ENCODE data around the gene ARID1B. TPM values are rescaled to one million over a fixed set of nuclear protein-coding genes. Genes with fewer than 3 reads are reported as not detected.

ARID1B gene
- total and polyA plus RNA-seq, 2 experiments from 2014 or later = 32.9 to 67.0 TPM

DNA sequence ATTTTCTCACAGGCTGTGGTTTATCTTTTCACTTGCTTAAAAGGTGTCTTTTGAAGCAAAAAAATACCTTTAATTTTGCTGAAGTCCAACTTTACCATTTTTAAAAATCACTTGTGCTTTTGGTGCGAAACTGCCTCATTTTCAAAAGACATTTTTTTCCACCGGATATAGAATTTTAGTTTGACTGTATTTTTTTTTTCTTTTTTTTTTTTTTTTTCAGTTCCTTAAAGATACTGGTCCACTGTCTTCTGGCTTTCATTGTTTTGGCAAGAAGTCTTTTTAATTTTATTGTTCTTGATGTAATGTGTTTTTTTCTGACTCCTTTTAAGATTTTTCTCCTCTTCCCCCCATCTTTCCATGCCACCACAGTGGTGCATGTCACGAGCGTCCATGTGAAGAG is 198.2 kb downstream of the ARID1B start:
- H4K20me1 ChIP-seq (ENCODE audit: insufficient read depth, poor library complexity, severe bottlenecking) = peaks cover 65% of the 10 kb centered on the region
- H3K27ac ChIP-seq = no peak overlapping the region
- H3K9me2 ChIP-seq (replicated peaks; ENCODE audit: insufficient read depth) = no peaks in the 10 kb centered on the region
- WGBS (ENCODE audit: low lambda C conversion rate, missing lambda C conversion rate) = over 99% methylated on average over 4 of the region's 4 CpGs
- H3K36me3 ChIP-seq (replicated peaks; ENCODE audit: insufficient read depth, low read depth) = no peaks in the 10 kb centered on the region
- TF ChIP-seq EZH2 (IDR thresholded peaks at IDR 0.05; ENCODE audit: borderline replicate concordance) = no peak
- no peak for TF ChIP-seq EZH2phosphoT487 (IDR thresholded peaks at IDR 0.05; ENCODE audit: low read depth, severe bottlenecking, unreplicated experiment)
- TF ChIP-seq, protein P1, sequence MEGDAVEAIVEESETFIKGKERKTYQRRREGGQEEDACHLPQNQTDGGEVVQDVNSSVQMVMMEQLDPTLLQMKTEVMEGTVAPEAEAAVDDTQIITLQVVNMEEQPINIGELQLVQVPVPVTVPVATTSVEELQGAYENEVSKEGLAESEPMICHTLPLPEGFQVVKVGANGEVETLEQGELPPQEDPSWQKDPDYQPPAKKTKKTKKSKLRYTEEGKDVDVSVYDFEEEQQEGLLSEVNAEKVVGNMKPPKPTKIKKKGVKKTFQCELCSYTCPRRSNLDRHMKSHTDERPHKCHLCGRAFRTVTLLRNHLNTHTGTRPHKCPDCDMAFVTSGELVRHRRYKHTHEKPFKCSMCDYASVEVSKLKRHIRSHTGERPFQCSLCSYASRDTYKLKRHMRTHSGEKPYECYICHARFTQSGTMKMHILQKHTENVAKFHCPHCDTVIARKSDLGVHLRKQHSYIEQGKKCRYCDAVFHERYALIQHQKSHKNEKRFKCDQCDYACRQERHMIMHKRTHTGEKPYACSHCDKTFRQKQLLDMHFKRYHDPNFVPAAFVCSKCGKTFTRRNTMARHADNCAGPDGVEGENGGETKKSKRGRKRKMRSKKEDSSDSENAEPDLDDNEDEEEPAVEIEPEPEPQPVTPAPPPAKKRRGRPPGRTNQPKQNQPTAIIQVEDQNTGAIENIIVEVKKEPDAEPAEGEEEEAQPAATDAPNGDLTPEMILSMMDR (IDR thresholded peaks at IDR 0.05; ENCODE audit: poor library complexity) = no peak
- no peak for DNase-seq (ENCODE audit: low spot score)
- H3K4me3 ChIP-seq = no peak overlapping the region
- H3K79me2 ChIP-seq = peaks cover 99% of the 10 kb centered on the region
- H3K27me3 ChIP-seq = no peaks in the 10 kb centered on the region
- H3K9me3 ChIP-seq (ENCODE audit: low read depth) = no peaks in the 10 kb centered on the region
- no peak overlapping the region for H2AFZ ChIP-seq
- H3K4me2 ChIP-seq = no peak overlapping the region
- peaks cover 5% of the 10 kb centered on the region for H3K4me1 ChIP-seq (ENCODE audit: insufficient read depth)

DNA sequence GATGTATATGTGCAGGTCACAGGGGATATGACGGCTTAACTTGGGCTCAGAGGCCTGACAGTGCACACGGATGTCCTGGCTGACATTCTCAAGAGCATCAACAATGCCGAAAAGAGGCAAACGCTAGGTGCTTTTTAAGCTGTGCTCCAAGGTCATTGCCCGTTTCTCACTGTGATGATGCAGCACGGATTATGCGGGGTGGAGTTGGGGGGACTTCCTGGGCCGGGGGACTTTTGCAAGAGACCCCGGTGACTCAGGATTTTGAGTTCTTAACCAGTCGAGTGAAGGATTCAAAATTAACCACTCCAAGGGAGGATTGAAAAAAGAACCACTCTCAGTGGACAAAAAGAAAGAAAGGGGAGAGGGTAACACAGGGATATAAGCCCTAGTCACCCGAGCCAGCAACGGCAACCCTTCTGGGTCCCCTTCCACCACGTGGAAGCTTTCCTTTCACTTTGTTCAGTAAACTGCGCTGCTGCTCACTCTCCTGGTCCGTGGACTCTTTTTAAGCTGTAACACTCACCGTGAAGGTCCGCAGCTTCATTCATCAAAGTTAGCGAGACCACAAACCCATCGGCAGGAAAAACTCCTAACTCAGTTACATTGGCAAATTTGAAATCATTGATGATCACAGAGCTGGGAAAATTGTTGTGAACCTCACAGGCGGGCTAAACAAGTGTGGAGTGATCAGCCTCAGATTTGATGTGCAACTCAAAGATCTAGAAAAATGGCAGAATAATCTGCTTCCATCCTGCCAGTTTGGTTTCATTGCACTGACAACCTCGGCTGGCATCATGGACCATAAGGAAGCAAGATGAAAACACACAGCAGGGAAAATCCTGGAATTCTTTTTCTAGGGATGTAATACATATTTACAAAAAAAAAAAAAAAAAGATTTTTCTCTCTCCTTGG is 199.3 kb downstream of the ARID1B start:
- Histone ChIP-seq H3K4me1 (ENCODE audit: insufficient read depth) (no peaks in the 10 kb centered on the region), H3K27me3 (no peaks in the 10 kb centered on the region), H3K27ac (no peak overlapping the region), H3K9me3 (ENCODE audit: low read depth) (no peaks in the 10 kb centered on the region), H3K79me2 (peaks cover 99% of the 10 kb centered on the region), H3K9me2 (replicated peaks; ENCODE audit: insufficient read depth) (no peaks in the 10 kb centered on the region), H4K20me1 (ENCODE audit: insufficient read depth, poor library complexity, severe bottlenecking) (peaks cover 64% of the 10 kb centered on the region), H2AFZ (no peak overlapping the region), H3K4me2 (peak overlapping the region; percentile 40), H3K4me3 (no peak overlapping the region), H3K36me3 (replicated peaks; ENCODE audit: insufficient read depth, low read depth) (no peaks in the 10 kb centered on the region)
- TF ChIP-seq, protein P1 (IDR thresholded peaks at IDR 0.05; ENCODE audit: poor library complexity) = no peak
- TF ChIP-seq EZH2phosphoT487 (IDR thresholded peaks at IDR 0.05; ENCODE audit: low read depth, severe bottlenecking, unreplicated experiment) (no peak), EZH2 (IDR thresholded peaks at IDR 0.05; ENCODE audit: borderline replicate concordance) (no peak)
- DNase-seq (ENCODE audit: low spot score) = no peak
- WGBS (ENCODE audit: low lambda C conversion rate, missing lambda C conversion rate) = 83% methylated on average over 21 of the region's 21 CpGs

DNA sequence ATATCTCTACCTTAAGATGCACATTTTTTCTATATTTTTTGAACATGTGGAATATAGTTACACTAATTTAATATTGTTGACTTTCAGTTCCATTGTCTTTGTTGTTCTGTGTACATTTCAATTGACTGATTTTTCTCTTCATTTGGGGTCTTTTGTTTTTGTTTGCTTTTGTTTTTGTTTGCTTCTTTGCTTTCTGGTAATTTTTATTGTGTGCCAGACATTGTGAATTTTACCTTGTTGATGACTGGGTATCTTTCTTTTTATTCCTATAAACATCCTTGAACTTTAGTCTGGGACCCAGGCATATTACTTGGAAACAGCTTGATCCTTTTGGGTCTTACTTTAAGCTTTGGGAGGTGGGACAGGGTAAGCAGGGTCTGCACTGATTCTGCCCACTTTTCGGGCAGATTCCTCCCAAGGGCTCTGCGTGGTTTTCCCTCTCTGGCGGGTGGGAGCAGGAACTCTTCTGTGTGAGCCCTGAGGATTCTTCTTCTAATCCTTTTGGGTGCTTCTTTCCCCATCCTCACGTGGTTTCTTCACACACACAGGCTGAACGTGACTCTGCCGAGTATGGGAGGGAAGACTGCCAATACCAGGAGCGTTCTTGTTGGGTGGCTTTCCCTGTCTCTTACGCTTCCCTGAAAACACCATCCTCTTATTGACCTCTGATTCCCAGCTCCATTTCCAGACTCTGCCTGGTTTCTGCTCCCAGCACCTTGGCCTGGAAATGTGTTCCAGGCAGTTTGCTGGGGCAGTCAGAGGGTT is 200.5 kb downstream of the ARID1B start:
- DNase-seq (ENCODE audit: low spot score) = no peak
- Histone ChIP-seq H3K9me3 (ENCODE audit: low read depth) (no peaks in the 10 kb centered on the region), H3K4me3 (no peak overlapping the region), H3K27me3 (no peaks in the 10 kb centered on the region), H3K36me3 (replicated peaks; ENCODE audit: insufficient read depth, low read depth) (no peaks in the 10 kb centered on the region), H3K4me2 (peak overlapping the region; percentile 39), H3K79me2 (peaks cover 99% of the 10 kb centered on the region), H3K9me2 (replicated peaks; ENCODE audit: insufficient read depth) (no peaks in the 10 kb centered on the region), H3K4me1 (ENCODE audit: insufficient read depth) (no peaks in the 10 kb centered on the region), H3K27ac (peak overlapping the region; percentile 46), H4K20me1 (ENCODE audit: insufficient read depth, poor library complexity, severe bottlenecking) (peaks cover 65% of the 10 kb centered on the region), H2AFZ (no peak overlapping the region)
- WGBS (ENCODE audit: low lambda C conversion rate, missing lambda C conversion rate) = 71% methylated on average over 8 of the region's 8 CpGs
- TF ChIP-seq EZH2 (IDR thresholded peaks at IDR 0.05; ENCODE audit: borderline replicate concordance) = no peak
- no peak for TF ChIP-seq EZH2phosphoT487 (IDR thresholded peaks at IDR 0.05; ENCODE audit: low read depth, severe bottlenecking, unreplicated experiment)
- TF ChIP-seq, protein P1 (IDR thresholded peaks at IDR 0.05; ENCODE audit: poor library complexity) = no peak
